ENCODE data around the gene IQCN. TPM values are rescaled to one million over a fixed set of nuclear protein-coding genes. Genes with fewer than 3 reads are reported as not detected.

The IQCN gene
- total RNA-seq, 1 donor from 2014 or later: 1.6 TPM

DNA sequence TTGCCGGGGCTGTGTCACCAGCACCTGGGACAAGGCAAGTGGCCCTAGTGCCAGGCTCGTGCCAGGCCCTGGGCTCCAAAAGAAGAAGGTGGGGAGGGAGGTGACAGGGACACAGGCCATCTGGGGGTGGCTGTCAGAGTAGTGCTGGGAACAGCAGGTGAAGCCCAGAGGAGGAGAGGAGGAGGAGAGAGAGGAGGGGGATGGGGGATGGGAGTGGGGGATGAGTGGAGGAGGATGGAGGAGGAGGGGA lies 29.9 kb upstream of the IQCN start:
- peak overlapping the region; percentile 98 for H3K27ac Mint-ChIP-seq (ENCODE audit: unreplicated experiment)
- H3K9me3 Mint-ChIP-seq (ENCODE audit: low read depth): no peaks in the 10 kb centered on the region
- TF ChIP-seq, protein P1, sequence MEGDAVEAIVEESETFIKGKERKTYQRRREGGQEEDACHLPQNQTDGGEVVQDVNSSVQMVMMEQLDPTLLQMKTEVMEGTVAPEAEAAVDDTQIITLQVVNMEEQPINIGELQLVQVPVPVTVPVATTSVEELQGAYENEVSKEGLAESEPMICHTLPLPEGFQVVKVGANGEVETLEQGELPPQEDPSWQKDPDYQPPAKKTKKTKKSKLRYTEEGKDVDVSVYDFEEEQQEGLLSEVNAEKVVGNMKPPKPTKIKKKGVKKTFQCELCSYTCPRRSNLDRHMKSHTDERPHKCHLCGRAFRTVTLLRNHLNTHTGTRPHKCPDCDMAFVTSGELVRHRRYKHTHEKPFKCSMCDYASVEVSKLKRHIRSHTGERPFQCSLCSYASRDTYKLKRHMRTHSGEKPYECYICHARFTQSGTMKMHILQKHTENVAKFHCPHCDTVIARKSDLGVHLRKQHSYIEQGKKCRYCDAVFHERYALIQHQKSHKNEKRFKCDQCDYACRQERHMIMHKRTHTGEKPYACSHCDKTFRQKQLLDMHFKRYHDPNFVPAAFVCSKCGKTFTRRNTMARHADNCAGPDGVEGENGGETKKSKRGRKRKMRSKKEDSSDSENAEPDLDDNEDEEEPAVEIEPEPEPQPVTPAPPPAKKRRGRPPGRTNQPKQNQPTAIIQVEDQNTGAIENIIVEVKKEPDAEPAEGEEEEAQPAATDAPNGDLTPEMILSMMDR (IDR thresholded peaks at IDR 0.05): no peak
- H3K4me3 Mint-ChIP-seq (ENCODE audit: unreplicated experiment): peak overlapping the region; percentile 58
- no peaks in the 10 kb centered on the region for H3K36me3 Mint-ChIP-seq (ENCODE audit: low read depth)
- peaks cover 57% of the 10 kb centered on the region for H3K4me1 Mint-ChIP-seq (ENCODE audit: low read depth)
- DNase-seq (ENCODE audit: low spot score): no peak
- no peaks in the 10 kb centered on the region for H3K27me3 Mint-ChIP-seq (ENCODE audit: low read depth)

DNA sequence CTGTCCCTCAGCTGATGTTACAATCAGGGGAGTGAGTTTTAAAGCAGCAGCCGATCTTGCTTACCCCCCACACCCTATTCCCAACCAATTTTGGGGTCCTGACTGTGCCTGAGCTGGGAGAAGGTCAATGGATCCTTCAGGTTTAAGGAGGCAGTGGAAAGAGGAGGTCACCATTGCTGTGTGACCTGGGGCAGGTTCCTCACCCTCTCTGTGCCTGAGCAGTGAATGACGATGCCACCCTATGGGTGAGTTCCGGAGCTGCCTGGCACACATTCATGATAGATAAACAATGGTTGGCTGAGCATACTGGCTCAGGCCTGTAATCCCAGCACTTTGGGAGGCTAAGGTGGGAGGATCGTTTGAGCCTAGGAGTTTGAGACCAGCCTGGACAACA lies 27.5 kb upstream of the IQCN start:
- no peak overlapping the region for H3K27ac Mint-ChIP-seq (ENCODE audit: unreplicated experiment)
- no peaks in the 10 kb centered on the region for H3K9me3 Mint-ChIP-seq (ENCODE audit: low read depth)
- H3K36me3 Mint-ChIP-seq (ENCODE audit: low read depth): no peaks in the 10 kb centered on the region
- DNase-seq (ENCODE audit: low spot score): no peak
- TF ChIP-seq, protein P1 (IDR thresholded peaks at IDR 0.05): no peak
- H3K4me3 Mint-ChIP-seq (ENCODE audit: unreplicated experiment): no peak overlapping the region
- H3K4me1 Mint-ChIP-seq (ENCODE audit: low read depth): peaks cover 58% of the 10 kb centered on the region
- H3K27me3 Mint-ChIP-seq (ENCODE audit: low read depth): no peaks in the 10 kb centered on the region

DNA sequence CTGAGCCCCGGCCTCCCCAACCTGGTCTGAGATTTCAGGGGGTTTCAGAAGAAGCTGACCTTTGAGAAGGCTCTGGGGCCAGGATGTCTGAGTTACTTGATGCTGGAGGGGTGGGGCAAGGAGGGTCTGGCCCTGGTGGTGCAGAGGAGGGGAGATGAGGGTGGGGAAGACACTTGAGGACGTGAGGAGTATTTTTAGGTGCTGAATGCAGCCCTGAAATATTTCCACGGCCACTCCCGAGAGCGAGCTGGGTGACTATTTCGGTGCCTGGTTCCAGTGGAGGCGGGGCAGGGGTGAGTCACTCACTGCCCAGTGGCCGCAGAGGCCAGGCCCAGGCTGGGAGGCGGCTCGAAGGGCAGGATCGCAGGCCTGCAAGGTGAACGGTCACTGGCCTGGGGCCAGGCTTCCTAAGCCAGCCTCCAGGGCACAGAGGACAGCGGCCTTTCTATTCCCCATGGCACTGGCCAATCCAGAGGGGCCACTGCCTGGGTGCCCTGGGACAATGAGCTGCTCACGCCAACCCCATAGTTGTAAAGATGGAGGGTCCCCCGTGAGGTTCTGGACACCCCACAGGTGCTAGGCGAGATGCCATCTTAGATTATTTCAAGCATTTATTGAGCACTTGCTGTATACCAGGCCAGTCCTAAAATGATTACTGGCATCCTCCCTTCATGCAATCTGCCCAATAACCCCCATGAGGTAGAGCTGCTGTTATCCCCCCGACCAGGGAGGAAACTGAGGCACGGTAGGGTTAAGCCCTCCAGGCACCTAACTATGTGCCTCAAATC lies 26.9 kb upstream of the IQCN start:
- TF ChIP-seq, protein P1 (IDR thresholded peaks at IDR 0.05): no peak
- Mint-ChIP-seq H3K4me3 (ENCODE audit: unreplicated experiment) (no peak overlapping the region), H3K36me3 (ENCODE audit: low read depth) (no peaks in the 10 kb centered on the region), H3K4me1 (ENCODE audit: low read depth) (peaks cover 53% of the 10 kb centered on the region), H3K9me3 (ENCODE audit: low read depth) (no peaks in the 10 kb centered on the region), H3K27me3 (ENCODE audit: low read depth) (no peaks in the 10 kb centered on the region), H3K27ac (ENCODE audit: unreplicated experiment) (peak overlapping the region; percentile 70)
- no peak for DNase-seq (ENCODE audit: low spot score)

DNA sequence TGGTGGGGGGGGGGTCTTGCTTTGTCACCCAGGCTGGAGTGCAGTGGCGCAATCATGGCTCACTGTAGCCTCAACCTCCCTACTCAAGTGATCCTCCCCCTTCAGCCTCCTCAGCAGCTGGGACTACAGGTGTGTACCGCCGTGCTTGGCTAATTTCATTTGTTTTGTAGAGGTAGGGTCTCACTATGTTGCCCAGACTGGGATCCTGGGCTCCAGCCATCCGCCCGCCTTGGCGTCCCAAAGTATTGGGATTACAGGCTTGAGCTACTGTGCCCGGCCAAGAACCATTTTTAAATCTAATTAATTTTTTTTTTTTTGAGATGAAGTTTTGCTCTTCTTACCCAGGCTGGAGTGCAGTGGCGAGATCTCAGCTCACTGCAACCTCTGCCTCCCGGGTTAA lies 25.4 kb upstream of the IQCN start:
- H3K9me3 Mint-ChIP-seq (ENCODE audit: low read depth): no peaks in the 10 kb centered on the region
- no peaks in the 10 kb centered on the region for H3K36me3 Mint-ChIP-seq (ENCODE audit: low read depth)
- no peak overlapping the region for H3K4me3 Mint-ChIP-seq (ENCODE audit: unreplicated experiment)
- H3K27me3 Mint-ChIP-seq (ENCODE audit: low read depth): no peaks in the 10 kb centered on the region
- H3K4me1 Mint-ChIP-seq (ENCODE audit: low read depth): peaks cover 41% of the 10 kb centered on the region
- DNase-seq (ENCODE audit: low spot score): no peak
- H3K27ac Mint-ChIP-seq (ENCODE audit: unreplicated experiment): no peak overlapping the region
- TF ChIP-seq, protein P1 (IDR thresholded peaks at IDR 0.05): no peak

DNA sequence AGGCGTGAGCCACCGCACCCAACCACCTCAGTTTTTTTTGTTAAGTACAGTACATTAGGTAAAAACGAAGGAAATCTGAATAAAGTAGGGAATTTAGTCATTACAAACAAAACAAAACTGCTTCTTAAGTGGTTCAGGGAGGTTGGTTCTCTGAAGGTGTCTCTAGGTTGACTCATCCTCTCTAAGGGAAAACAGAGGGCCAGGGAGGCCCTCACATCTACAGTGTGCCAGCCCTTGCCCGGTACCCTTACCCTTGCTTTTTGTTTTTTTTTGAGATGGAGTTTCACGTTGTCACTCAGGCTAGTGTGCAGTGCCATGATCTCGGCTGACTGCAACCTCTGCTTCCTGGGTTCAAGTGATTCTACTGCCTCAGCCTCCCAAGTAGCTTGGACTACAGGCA lies 24.3 kb upstream of the IQCN start:
- no peak for DNase-seq (ENCODE audit: low spot score)
- H3K4me1 Mint-ChIP-seq (ENCODE audit: low read depth): peaks cover 34% of the 10 kb centered on the region

More for the DNA sequence above, 24.3 kb upstream of the IQCN start:
- TF ChIP-seq, protein P1 (IDR thresholded peaks at IDR 0.05): no peak
- H3K4me3 Mint-ChIP-seq (ENCODE audit: unreplicated experiment): no peak overlapping the region
- H3K9me3 Mint-ChIP-seq (ENCODE audit: low read depth): no peaks in the 10 kb centered on the region
- H3K27me3 Mint-ChIP-seq (ENCODE audit: low read depth): no peaks in the 10 kb centered on the region
- H3K27ac Mint-ChIP-seq (ENCODE audit: unreplicated experiment): no peak overlapping the region
- H3K36me3 Mint-ChIP-seq (ENCODE audit: low read depth): no peaks in the 10 kb centered on the region

Data from chondrocyte (in vitro differentiated cells).